Muscle layer of colon (tissue), 2 donors: ENCODE measurements around the gene DNASE2.
A peak's percentile ranks its signal among the peaks of the same experiment; 100 is the strongest.
"Not testable (repeated sequence)": the region's sequence is repeated elsewhere in the genome, so short reads cannot be mapped to it uniquely, and the experiment has no call there.

Experiments used
- H3K27ac ChIP-seq: one replicate; pipeline ENCODE4 v1.7.0; 2013; ENCODE audit warnings: low read depth, mild to moderate bottlenecking, low read length, moderate library complexity
- H3K27me3 ChIP-seq, 2 donors: one replicate each; pipeline ENCODE4 v1.7.0; 2013; ENCODE audit warnings: low read length in 2 of 2, mild to moderate bottlenecking in 2 of 2; ENCODE audit not compliant: insufficient read depth in 2 of 2, control insufficient read depth in 1 of 2
- H3K36me3 ChIP-seq: one replicate; pipeline ENCODE4 v1.7.0; 2013; ENCODE audit warnings: mild to moderate bottlenecking, low read length; ENCODE audit not compliant: insufficient read depth
- H3K4me1 ChIP-seq: one replicate; pipeline ENCODE4 v1.7.0; 2013; ENCODE audit warnings: mild to moderate bottlenecking, low read length; ENCODE audit not compliant: insufficient read depth
- H3K4me3 ChIP-seq, 2 donors: one replicate each; pipeline ENCODE4 v1.7.0; 2013; ENCODE audit warnings: low read length in 2 of 2, low read depth in 1 of 2, mild to moderate bottlenecking in 1 of 2, moderate library complexity in 1 of 2
- H3K9ac ChIP-seq: one replicate; pipeline ENCODE4 v1.7.0; 2013; ENCODE audit warnings: low read length
- H3K9me3 ChIP-seq: one replicate; pipeline ENCODE4 v1.7.0; 2013; ENCODE audit warnings: mild to moderate bottlenecking, low read length
- donor health status: abdominal sarcoma.
- donor health status: Adenocarcinoma of cecum.

Gene DNASE2, protein sequence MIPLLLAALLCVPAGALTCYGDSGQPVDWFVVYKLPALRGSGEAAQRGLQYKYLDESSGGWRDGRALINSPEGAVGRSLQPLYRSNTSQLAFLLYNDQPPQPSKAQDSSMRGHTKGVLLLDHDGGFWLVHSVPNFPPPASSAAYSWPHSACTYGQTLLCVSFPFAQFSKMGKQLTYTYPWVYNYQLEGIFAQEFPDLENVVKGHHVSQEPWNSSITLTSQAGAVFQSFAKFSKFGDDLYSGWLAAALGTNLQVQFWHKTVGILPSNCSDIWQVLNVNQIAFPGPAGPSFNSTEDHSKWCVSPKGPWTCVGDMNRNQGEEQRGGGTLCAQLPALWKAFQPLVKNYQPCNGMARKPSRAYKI

DNA sequence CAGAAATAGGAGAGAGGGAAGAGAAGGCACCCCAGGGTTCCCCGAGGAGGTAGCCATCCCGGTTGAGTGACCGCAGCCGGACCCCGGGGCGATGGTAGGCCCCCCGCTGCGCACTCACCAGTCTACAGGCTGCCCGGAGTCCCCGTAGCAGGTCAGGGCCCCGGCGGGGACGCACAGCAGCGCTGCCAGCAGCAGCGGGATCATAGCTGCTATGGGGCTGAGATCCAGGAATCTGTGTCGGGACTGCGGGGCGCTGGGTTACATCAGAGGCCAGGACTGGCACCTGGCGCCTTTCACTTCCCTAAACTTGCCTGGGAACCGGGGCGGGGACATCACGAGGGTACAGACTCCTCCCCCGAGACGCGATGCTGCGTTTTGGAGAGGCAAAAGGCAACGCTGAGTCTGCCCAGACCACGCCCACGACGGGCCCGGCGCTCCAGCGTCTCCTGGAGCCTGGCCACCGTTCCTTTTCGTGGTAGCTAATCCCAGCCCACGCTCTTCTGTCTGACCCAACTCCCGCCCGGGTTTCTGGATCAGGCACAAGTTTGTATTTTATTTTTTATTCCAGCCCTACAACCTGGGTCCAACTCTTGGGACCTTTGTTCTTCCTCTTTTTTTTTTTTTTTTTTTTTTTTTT is at the start of gene DNASE2:
TSS of gene DNASE2 (minus strand) at position 278 of the 637 bp plus-strand sequence. CDS start at position 204, 74 bp downstream.
- Histone ChIP-seq H3K9me3 (no peaks in the 10 kb centered on the region), H3K27me3 (peaks cover 6 to 20% of the 10 kb centered on the region in 2 donors), H3K4me1 (peaks cover 3% of the 10 kb centered on the region), H3K36me3 (peaks cover 8% of the 10 kb centered on the region), H3K4me3 (peak within 1 kb of the TSS; percentile 73 to 75), H3K27ac (peak within 1 kb of the TSS; percentile 81), H3K9ac (peak within 1 kb of the TSS; percentile 34)

DNA sequence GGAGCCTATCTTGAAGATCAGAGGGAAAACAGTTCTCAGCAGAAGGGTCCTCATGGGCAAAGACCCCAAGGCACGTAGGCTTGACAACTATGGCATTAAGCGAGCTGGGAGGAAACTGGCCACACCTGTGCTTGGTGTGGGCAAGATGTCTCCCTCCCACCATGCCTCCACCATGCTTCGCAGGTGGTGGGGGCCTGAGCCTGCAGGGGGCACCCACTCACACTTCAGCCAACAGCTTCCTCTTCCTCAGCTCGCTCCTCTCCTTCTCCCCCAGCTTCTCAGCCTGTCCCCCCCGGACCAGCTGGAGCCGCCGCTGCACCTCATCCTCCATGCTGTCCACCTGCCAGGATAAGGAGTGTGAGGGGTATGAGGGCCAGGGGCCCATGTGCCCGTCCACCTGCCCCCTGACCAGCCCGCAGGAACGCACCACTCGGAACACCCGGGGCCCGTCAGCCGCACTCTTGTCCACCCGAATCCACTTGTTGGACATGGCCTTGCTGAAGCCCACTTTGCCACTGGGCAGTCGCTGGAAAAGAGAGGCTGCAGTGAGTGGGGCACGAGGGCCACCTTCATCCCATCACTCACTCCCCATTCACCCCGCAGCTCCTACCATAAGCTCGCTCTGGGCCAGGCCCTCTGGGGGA is 48.9 kb upstream of the DNASE2 start:
- H3K27me3 ChIP-seq: no peaks in the 10 kb centered on the region
- peaks cover 48% of the 10 kb centered on the region for H3K36me3 ChIP-seq
- H3K9me3 ChIP-seq: no peaks in the 10 kb centered on the region
- H3K27ac ChIP-seq: no peak overlapping the region
- H3K9ac ChIP-seq: no peak overlapping the region
- H3K4me3 ChIP-seq: no peak overlapping the region
- peaks cover 13% of the 10 kb centered on the region for H3K4me1 ChIP-seq

GRCh38 chr19:12924621-12925310 is 43.5 kb upstream of the DNASE2 start:
- H3K4me3 ChIP-seq: no peak overlapping the region
- H3K27me3 ChIP-seq: no peaks in the 10 kb centered on the region
- H3K9ac ChIP-seq: no peak overlapping the region
- H3K27ac ChIP-seq: no peak overlapping the region
- no peaks in the 10 kb centered on the region for H3K4me1 ChIP-seq
- peaks cover 65% of the 10 kb centered on the region for H3K36me3 ChIP-seq
- H3K9me3 ChIP-seq: no peaks in the 10 kb centered on the region

- no peak overlapping the region for H3K9ac ChIP-seq
- no peak overlapping the region for H3K27ac ChIP-seq
- no peaks in the 10 kb centered on the region for H3K9me3 ChIP-seq
- H3K4me1 ChIP-seq: no peaks in the 10 kb centered on the region
- no peaks in the 10 kb centered on the region for H3K27me3 ChIP-seq
- H3K36me3 ChIP-seq: peaks cover 49% of the 10 kb centered on the region
- no peak overlapping the region for H3K4me3 ChIP-seq
These were observed 41.7 kb upstream of the DNASE2 start for GRCh38 chr19:12922959-12923358.

- H3K4me3 ChIP-seq: no peak overlapping the region
- H3K27ac ChIP-seq: no peak overlapping the region
- H3K27me3 ChIP-seq: no peaks in the 10 kb centered on the region
- no peaks in the 10 kb centered on the region for H3K4me1 ChIP-seq
- no peak overlapping the region for H3K9ac ChIP-seq
- H3K36me3 ChIP-seq: peaks cover 35% of the 10 kb centered on the region
- H3K9me3 ChIP-seq: no peaks in the 10 kb centered on the region
These were observed 39.8 kb upstream of the DNASE2 start for GRCh38 chr19:12921047-12921446.

- Histone ChIP-seq H3K4me1 (peaks cover 10% of the 10 kb centered on the region), H3K9me3 (no peaks in the 10 kb centered on the region), H3K27ac (no peak overlapping the region), H3K4me3 (no peak overlapping the region), H3K27me3 (no peaks in the 10 kb centered on the region), H3K36me3 (peaks cover 11% of the 10 kb centered on the region), H3K9ac (no peak overlapping the region)
These were observed 37.0 kb upstream of the DNASE2 start for GRCh38 chr19:12918253-12918652.

GRCh38 chr19:12915860-12916259 is 34.6 kb upstream of the DNASE2 start:
- not testable (repeated sequence) for H3K9ac ChIP-seq, H3K27ac ChIP-seq, H3K36me3 ChIP-seq, H3K27me3 ChIP-seq, H3K9me3 ChIP-seq, H3K4me3 ChIP-seq
- peaks cover 22% of the 10 kb centered on the region for H3K4me1 ChIP-seq

DNA sequence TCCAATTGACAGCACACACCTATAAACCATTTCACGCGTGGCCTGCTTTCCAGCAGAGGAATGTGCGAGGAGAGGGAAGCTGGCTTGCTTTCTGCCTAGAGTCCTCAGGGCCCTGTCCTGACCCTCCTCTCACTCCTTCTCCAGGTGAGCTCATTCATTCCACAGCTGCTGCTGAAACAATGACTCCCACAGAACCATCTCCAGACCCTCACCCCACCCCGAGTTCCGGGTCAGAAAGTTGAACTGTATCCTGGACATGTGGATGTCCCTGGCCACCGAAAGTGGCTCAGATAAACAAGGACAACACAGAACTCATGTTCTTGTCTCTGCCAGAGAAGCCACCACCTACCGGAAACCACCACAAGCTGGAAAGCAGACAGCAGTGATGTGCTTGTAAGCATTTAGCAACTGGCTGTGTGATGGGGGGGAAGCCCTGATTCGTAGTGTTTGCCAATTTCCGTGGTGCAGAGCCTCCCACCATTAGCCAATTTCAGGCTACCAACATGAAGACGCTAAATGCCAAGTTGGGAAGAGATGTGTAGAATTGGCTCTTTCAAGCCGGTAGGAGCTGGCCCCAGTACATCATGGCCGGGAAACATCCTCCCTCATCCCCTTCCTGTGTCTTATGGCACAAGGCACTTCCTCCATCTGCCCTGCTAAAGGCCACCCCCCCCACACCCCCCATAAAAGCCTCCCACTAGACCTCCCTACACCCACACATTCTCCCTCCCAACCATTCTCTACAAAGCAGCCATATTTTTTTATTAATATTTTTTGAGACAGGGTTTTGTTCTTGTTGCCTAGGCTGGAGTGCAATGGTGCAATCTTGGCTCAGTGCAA is 32.8 kb upstream of the DNASE2 start:
- H3K27ac ChIP-seq: peak overlapping the region; percentile 99
- peak overlapping the region in 1 of 2 donors; percentile 46 for H3K4me3 ChIP-seq
- no peaks in the 10 kb centered on the region for H3K27me3 ChIP-seq
- no peaks in the 10 kb centered on the region for H3K9me3 ChIP-seq
- peaks cover 22% of the 10 kb centered on the region for H3K4me1 ChIP-seq
- no peaks in the 10 kb centered on the region for H3K36me3 ChIP-seq
- peak overlapping the region; percentile 30 for H3K9ac ChIP-seq

GRCh38 chr19:12913011-12913561 is 31.8 kb upstream of the DNASE2 start:
- peak overlapping the region in 1 of 2 donors; percentile 46 for H3K4me3 ChIP-seq
- peak overlapping the region; percentile 99 for H3K27ac ChIP-seq
- peaks cover 22% of the 10 kb centered on the region for H3K4me1 ChIP-seq
- H3K27me3 ChIP-seq: no peaks in the 10 kb centered on the region
- H3K9ac ChIP-seq: peak overlapping the region; percentile 30
- no peaks in the 10 kb centered on the region for H3K9me3 ChIP-seq
- no peaks in the 10 kb centered on the region for H3K36me3 ChIP-seq

- H3K4me1 ChIP-seq: peaks cover 22% of the 10 kb centered on the region
- no peak overlapping the region for H3K9ac ChIP-seq
- peak overlapping the region; percentile 99 for H3K27ac ChIP-seq
- no peaks in the 10 kb centered on the region for H3K36me3 ChIP-seq
- H3K27me3 ChIP-seq: no peaks in the 10 kb centered on the region
- no peaks in the 10 kb centered on the region for H3K9me3 ChIP-seq
- peak overlapping the region in 1 of 2 donors; percentile 46 for H3K4me3 ChIP-seq
These were observed 31.3 kb upstream of the DNASE2 start for GRCh38 chr19:12912571-12912970.
